ENCODE measurements around the gene ZNF532.

ZNF532 gene

DNA sequence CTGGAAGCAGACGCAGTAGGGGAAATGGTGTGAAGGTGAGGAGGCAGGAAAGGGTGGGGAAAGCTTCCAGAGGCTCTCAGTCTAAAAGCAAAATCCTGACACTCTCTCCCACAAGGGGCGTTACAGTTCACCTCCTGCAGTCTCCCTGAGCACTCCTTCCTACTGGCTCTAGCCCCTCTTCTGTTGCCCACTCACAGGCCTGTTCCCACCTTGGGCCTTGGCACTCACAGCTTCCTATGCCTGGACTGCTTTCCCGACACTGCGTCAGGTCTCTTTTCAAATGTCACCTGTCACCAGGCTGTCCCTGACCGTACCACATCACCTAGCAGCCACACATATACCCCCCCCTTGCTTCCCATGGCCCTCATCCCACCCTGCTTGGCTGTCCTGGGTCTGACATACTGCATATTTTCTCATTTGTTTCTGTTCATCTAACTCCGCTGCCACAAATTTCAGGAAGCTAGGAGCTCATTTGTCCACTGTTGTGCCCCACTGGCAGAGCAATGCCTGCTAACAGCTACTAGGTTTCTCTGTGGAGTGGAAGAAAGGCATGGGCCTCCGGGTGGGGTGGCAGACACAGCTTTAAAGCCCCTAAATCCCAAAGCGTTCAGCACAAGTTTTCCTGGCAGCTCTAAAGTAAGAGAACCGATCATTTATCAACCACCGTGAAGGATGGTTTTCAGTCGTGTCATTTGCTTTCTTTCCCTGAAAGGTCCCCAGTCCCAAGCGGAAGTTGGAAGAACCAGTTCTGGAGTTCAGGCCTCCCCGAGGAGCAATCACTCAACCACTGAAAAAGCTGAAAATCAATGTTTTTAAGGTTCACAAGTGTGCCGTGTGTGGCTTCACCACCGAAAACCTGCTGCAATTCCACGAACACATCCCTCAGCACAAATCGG lies 118.8 kb downstream of the ZNF532 start:
- in situ Hi-C loops (cut with HindIII; ENCODE audit: low sequenced_read_pairs): no loop called here
- TF ChIP-seq, protein P1, sequence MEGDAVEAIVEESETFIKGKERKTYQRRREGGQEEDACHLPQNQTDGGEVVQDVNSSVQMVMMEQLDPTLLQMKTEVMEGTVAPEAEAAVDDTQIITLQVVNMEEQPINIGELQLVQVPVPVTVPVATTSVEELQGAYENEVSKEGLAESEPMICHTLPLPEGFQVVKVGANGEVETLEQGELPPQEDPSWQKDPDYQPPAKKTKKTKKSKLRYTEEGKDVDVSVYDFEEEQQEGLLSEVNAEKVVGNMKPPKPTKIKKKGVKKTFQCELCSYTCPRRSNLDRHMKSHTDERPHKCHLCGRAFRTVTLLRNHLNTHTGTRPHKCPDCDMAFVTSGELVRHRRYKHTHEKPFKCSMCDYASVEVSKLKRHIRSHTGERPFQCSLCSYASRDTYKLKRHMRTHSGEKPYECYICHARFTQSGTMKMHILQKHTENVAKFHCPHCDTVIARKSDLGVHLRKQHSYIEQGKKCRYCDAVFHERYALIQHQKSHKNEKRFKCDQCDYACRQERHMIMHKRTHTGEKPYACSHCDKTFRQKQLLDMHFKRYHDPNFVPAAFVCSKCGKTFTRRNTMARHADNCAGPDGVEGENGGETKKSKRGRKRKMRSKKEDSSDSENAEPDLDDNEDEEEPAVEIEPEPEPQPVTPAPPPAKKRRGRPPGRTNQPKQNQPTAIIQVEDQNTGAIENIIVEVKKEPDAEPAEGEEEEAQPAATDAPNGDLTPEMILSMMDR (IDR thresholded peaks at IDR 0.05; ENCODE audit: low read depth, low read length, missing control alignments): no peak
- no peak for DNase-seq (ENCODE audit: low read depth)
- no peak overlapping the region for H3K4me3 ChIP-seq (ENCODE audit: low read depth, low read length)

DNA sequence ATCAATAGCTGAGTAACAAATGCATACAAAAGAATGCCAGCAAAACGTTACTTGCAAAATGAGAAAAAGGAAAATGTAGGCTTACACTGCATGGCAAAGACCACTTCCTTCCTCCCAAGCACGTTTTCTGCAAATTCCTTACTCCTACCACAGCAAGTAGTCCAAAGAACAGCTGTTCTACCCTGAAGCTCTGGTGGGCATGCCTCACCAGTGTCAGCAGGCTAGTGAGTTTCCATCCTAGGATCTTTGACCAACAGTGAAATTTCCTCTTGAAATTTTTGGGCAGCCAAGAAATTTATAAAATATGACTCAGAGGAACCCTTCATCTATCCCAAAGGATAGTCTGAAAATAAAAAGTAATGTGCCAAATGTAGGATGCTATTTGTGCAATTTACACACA lies 123.9 kb downstream of the ZNF532 start:
- no peak overlapping the region for H3K4me3 ChIP-seq (ENCODE audit: low read depth, low read length)
- in situ Hi-C loops (cut with HindIII; ENCODE audit: low sequenced_read_pairs): no loop called here
- DNase-seq (ENCODE audit: low read depth): no peak
- TF ChIP-seq, protein P1 (IDR thresholded peaks at IDR 0.05; ENCODE audit: low read depth, low read length, missing control alignments): no peak

DNA sequence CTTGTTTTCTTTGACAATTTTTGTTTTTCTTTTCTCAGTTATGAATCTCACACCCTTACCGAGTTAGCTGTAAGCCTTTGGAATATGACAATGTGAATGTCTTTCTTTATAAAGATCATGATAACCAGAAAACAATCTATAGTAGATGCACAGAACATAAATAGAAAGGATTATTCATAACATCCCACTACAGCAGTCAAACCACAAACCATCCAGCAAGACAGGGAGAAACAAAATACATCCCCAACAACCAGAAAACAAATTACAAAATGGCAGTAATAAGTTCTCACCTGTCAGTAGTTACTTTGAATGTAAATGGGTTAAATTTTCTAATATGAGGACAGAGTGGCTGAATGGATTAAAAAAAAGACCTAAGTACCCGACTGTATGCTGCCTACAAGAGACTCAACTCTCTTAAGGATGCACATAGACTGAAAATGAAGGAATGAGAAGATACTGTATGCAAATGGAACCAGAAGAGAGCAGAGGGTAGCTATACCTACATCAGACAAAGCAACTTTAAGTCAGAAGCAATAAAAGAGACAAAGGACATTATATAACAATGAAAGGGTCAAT lies 124.6 kb downstream of the ZNF532 start:
- DNase-seq (ENCODE audit: low read depth): no peak
- TF ChIP-seq, protein P1 (IDR thresholded peaks at IDR 0.05; ENCODE audit: low read depth, low read length, missing control alignments): no peak
- no peak overlapping the region for H3K4me3 ChIP-seq (ENCODE audit: low read depth, low read length)
- in situ Hi-C loops (cut with HindIII; ENCODE audit: low sequenced_read_pairs): no loop called here

DNA sequence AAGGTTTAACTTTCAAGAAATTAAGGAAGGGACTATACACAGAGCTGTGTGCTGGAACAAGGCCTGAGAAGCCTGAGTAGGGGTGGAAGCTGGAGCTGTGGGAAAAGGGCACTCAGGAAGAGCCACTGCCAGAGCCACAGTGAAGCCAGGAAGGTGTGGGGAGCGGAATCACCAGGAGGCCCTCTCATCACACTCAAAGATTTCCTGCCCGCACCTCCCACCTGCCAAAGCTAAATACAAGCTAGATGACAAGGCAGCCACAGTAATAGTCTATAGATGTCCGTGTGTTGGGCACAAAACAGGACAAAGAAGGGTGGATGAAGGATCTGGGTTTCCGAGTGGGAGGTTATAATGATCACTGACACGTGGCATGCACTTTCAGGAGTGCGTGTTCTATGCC lies 126.0 kb downstream of the ZNF532 start:
- in situ Hi-C loops (cut with HindIII; ENCODE audit: low sequenced_read_pairs): no loop called here
- no peak overlapping the region for H3K4me3 ChIP-seq (ENCODE audit: low read depth, low read length)
- no peak for DNase-seq (ENCODE audit: low read depth)
- TF ChIP-seq, protein P1 (IDR thresholded peaks at IDR 0.05; ENCODE audit: low read depth, low read length, missing control alignments): no peak

DNA sequence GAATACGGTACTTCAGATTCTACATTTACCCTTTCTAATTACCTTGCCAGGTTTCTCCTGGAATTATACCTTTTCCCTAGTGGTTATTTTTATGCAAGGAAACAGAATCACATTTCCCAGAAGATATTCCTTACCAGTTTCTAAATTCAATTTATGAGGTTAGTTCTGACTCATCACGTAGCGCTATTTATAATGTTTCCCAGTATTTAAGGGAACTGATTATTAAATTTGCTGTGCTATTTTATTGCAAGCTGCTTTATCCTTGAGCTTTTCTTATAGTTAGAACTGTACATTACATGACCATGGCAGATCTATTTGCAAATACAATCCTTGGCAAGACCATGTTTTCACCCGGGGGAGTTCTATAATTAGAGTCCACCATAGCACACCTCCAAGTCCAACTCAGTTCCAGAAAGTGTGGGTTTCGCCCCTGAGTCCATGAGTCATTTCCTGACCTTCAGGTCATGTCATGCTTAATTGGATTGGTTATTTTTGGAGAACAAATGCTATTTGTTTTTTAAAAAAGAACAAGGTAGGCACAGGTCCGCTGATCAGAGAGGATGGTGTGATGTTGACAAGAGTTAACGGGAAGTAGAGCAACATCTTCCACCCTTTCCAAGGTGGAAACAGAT lies 126.6 kb downstream of the ZNF532 start:
- no peak overlapping the region for H3K4me3 ChIP-seq (ENCODE audit: low read depth, low read length)
- in situ Hi-C loops (cut with HindIII; ENCODE audit: low sequenced_read_pairs): no loop called here
- no peak for DNase-seq (ENCODE audit: low read depth)
- TF ChIP-seq, protein P1 (IDR thresholded peaks at IDR 0.05; ENCODE audit: low read depth, low read length, missing control alignments): no peak

DNA sequence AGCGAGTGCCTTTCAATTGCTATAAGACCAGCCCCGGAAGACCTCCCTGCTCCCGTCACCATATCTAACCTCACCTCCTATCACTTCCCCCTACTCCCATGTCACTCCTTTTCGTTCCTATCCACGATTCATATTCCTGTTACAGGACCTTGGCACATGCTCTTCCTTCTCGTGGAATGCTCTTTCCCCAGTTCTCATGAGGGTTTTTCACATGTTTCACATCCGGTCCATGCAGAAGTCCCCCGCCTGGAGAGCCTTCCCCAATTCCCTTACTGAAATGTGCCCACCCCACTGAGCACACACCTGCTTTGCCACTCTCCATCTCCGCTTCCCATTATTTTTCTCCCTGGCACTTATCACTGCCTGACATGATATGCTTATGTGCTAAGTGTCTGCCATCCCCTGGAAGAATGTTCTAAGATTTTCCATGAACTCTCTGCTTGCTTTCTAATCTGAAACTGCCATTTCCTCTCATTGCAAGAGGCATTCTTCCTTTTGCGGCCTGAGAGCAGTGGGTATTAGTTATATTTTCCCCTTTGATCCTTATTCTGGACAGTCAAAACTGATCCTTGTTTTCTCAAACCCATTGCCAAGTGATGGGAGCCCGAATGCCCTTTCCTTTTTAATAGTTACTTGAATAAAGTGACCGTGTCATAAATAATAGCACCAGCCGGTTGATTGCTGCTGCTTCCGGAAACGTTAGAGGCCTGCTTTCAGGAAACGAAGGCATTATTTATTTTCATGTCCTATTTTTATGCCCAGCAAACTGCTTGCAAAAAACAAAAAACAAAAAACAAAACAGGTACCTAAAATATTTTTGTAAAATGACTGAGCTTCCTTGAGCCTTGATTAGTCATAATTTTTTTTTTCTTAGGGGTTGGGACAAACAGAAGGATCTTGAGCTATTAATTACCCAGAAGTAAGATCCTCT lies 127.9 kb downstream of the ZNF532 start:
- TF ChIP-seq, protein P1 (IDR thresholded peaks at IDR 0.05; ENCODE audit: low read depth, low read length, missing control alignments): no peak
- in situ Hi-C loops (cut with HindIII; ENCODE audit: low sequenced_read_pairs): no loop called here
- no peak overlapping the region for H3K4me3 ChIP-seq (ENCODE audit: low read depth, low read length)
- no peak for DNase-seq (ENCODE audit: low read depth)
